C4-2B (cell line): ENCODE measurements around the gene PCLO.

Experiments
- ZFX ChIP-seq: fragments of 450-650 bp; IDR thresholded peaks from 2 replicates; pipeline ENCODE4 v1.6.1; 2017
- TF ChIP-seq, protein P1 (sequence below): fragments of 450-650 bp; conservative IDR thresholded peaks from 2 replicates; pipeline ENCODE4 v1.5.1; 2017; ENCODE audit warnings: mild to moderate bottlenecking

DNA sequence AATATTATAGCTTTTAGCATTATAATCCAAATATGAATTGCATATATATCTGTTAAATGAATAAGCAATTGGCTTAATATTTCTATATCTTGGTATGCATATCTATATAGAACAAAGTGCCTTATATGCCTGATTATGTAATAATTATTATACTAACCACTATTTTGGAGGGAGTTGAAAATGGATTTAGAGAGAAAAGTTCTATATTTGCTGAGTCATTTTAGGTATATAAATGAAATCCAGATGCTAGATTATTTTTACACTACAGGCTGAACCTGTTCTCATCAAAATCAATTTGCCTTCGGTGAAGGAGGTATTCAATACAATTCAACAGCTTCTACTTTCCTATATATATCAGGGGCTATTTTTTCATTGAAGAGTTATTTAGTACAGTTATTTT is 276.4 kb downstream of the PCLO start:
- no peak for TF ChIP-seq ZFX
- TF ChIP-seq, protein P1, sequence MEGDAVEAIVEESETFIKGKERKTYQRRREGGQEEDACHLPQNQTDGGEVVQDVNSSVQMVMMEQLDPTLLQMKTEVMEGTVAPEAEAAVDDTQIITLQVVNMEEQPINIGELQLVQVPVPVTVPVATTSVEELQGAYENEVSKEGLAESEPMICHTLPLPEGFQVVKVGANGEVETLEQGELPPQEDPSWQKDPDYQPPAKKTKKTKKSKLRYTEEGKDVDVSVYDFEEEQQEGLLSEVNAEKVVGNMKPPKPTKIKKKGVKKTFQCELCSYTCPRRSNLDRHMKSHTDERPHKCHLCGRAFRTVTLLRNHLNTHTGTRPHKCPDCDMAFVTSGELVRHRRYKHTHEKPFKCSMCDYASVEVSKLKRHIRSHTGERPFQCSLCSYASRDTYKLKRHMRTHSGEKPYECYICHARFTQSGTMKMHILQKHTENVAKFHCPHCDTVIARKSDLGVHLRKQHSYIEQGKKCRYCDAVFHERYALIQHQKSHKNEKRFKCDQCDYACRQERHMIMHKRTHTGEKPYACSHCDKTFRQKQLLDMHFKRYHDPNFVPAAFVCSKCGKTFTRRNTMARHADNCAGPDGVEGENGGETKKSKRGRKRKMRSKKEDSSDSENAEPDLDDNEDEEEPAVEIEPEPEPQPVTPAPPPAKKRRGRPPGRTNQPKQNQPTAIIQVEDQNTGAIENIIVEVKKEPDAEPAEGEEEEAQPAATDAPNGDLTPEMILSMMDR: no peak
